HepG2 (cell line): Measurements from ENCODE around the gene PLPP3. TPM values are rescaled to one million over a fixed set of nuclear protein-coding genes. Genes with fewer than 3 reads are reported as not detected.

Experiments used
- GATA4 ChIP-seq: sonication (generic); IDR thresholded peaks from 2 replicates; pipeline ENCODE4 v1.6.1; 2016; ENCODE audit warnings: antibody characterized with exemption, low read depth, borderline replicate concordance
- KDM4B ChIP-seq: sonication (generic); formaldehyde crosslinking; IDR thresholded peaks from 2 replicates; pipeline ENCODE4 v1.4.0; 2020; ENCODE audit warnings: missing genetic modification reagents
- KLF11 ChIP-seq: IDR thresholded peaks from 2 replicates; pipeline ENCODE4 v1.6.1; 2016; ENCODE audit warnings: missing compliant biosample characterization
- MAFG ChIP-seq: sonication (generic); formaldehyde crosslinking; IDR thresholded peaks from 2 replicates; pipeline ENCODE4 v1.5.1; 2020; ENCODE audit warnings: mild to moderate bottlenecking, missing genetic modification reagents
- RAD21 ChIP-seq: fragments of 450-650 bp; formaldehyde crosslinking; IDR thresholded peaks from 2 replicates; pipeline ENCODE4 v1.5.0; 2020; ENCODE audit warnings: mild to moderate bottlenecking
- RBM39 ChIP-seq: fragments of 200-400 bp; formaldehyde crosslinking; IDR thresholded peaks from one replicate; pipeline ENCODE4 v1.6.1; 2018; ENCODE audit warnings: antibody characterized with exemption, mild to moderate bottlenecking, low read depth, low read length; ENCODE audit not compliant: poor library complexity, severe bottlenecking
- RFX5 ChIP-seq: IDR thresholded peaks from 2 replicates; pipeline ENCODE4 v1.6.1; 2011; ENCODE audit warnings: low read depth, low read length, improper control_type of control experiment
- RFXAP ChIP-seq: sonication (generic); formaldehyde crosslinking; IDR thresholded peaks from 2 replicates; pipeline ENCODE4 v1.4.0; 2020; ENCODE audit warnings: missing genetic modification reagents, borderline replicate concordance
- ZBTB46 ChIP-seq: sonication (generic); formaldehyde crosslinking; IDR thresholded peaks from 2 replicates; pipeline ENCODE4 v1.4.0; 2020; ENCODE audit warnings: mild to moderate bottlenecking, missing genetic modification reagents, borderline replicate concordance
- ZNF296 ChIP-seq: sonication (generic); formaldehyde crosslinking; conservative IDR thresholded peaks from 2 replicates; pipeline ENCODE4 v1.5.0; 2020; ENCODE audit warnings: mild to moderate bottlenecking, missing genetic modification reagents
- ZNF446 ChIP-seq: sonication (generic); formaldehyde crosslinking; IDR thresholded peaks from 2 replicates; pipeline ENCODE4 v1.5.0; 2020; ENCODE audit warnings: mild to moderate bottlenecking, missing genetic modification reagents
- ZNF569 ChIP-seq: sonication (generic); formaldehyde crosslinking; IDR thresholded peaks from 2 replicates; pipeline ENCODE4 v1.5.0; 2020; ENCODE audit warnings: mild to moderate bottlenecking, missing genetic modification reagents, moderate library complexity, borderline replicate concordance
- ZNF720 ChIP-seq: sonication (generic); formaldehyde crosslinking; IDR thresholded peaks from 2 replicates; pipeline ENCODE4 v1.4.0; 2020; ENCODE audit warnings: missing genetic modification reagents
- ZNF879 ChIP-seq: sonication (generic); formaldehyde crosslinking; IDR thresholded peaks from 2 replicates; pipeline ENCODE4 v1.8.1; 2023; ENCODE audit warnings: missing genetic modification reagents
- polyA plus RNA-seq, 8 experiments: library from polyadenylated mRNA; depleted of rRNA in 3 of 8; stranded (reverse) in 7 of 8; unstranded in 1 of 8; fragments of >200 nt; fragmentation: Illumina TruSeq in 4 of 8; extraction: Trizol in 4 of 8; gene quantifications; 2 replicates each; pipeline versions ENCODE4 v1.2.1 to v1.2.3, GENCODE V29; 2011 to 2016; ENCODE audit warnings: low read depth in 4 of 8, missing spikeins in 1 of 8, mixed read lengths in 1 of 8; ENCODE audit not compliant: insufficient read depth in 1 of 8
- total RNA-seq, 5 experiments: library from RNA; depleted of rRNA; stranded (reverse); fragments of >200 nt; fragmentation: Illumina TruSeq; extraction: Trizol; gene quantifications; 2 replicates each; pipeline ENCODE4 v1.2.3, GENCODE V29; 2016; ENCODE audit warnings: low read depth in 1 of 5
- TF ChIP-seq, protein P1 (sequence below): IDR thresholded peaks from 2 replicates; pipeline ENCODE4 v1.6.1; 2012; ENCODE audit warnings: inconsistent platforms
- TF ChIP-seq, protein P2 (sequence below): sonication (generic); formaldehyde crosslinking; IDR thresholded peaks from 2 replicates; pipeline ENCODE4 v1.4.0; 2020; ENCODE audit warnings: mild to moderate bottlenecking, low read depth, missing genetic modification reagents
- TF ChIP-seq, protein P3 (sequence below): sonication (generic); formaldehyde crosslinking; IDR thresholded peaks from 2 replicates; pipeline ENCODE4 v1.4.0; 2020; ENCODE audit warnings: missing genetic modification reagents, borderline replicate concordance
- TF ChIP-seq, protein P4 (sequence below): sonication (generic); formaldehyde crosslinking; IDR thresholded peaks from 2 replicates; pipeline ENCODE4 v1.8.0; 2022; ENCODE audit warnings: missing genetic modification reagents, mild to moderate bottlenecking, moderate library complexity, borderline replicate concordance
- TF ChIP-seq, protein P5 (sequence below): sonication (generic); formaldehyde crosslinking; IDR thresholded peaks from 2 replicates; pipeline ENCODE4 v1.4.0; 2020; ENCODE audit warnings: missing genetic modification reagents, borderline replicate concordance

The PLPP3 gene
- total and polyA plus RNA-seq, 2 of the 13 experiments (the other 11 are each of a cell fraction or from before 2014, with no cell fraction given), result 49.7 to 65.8 TPM

GRCh38 chr1:56494306-56494705 lies 85.1 kb downstream of the PLPP3 start (continued):
- TF ChIP-seq ZNF569 (CRISPR knock-in tag) (no peak), KLF11 (0 out of 2 replicates have a peak, but pooled peaks have one; percentile 73), ZBTB46 (CRISPR knock-in tag) (peak; percentile 37; the same call in 1 of the 2 replicates), RAD21 (CRISPR knock-in tag) (no peak; the same call in 1 of the 2 replicates), KDM4B (peak; percentile 82), ZNF446 (CRISPR knock-in tag) (no peak), ZNF296 (no peak), RFX5 (no peak), ZNF879 (CRISPR knock-in tag) (no peak), RFXAP (CRISPR knock-in tag) (peak; percentile 68; the same call in 1 of the 2 replicates), RBM39 (no peak), MAFG (CRISPR knock-in tag) (no peak), GATA4 (peak; percentile 99), ZNF720 (CRISPR knock-in tag) (no peak)
- TF ChIP-seq, protein P1, sequence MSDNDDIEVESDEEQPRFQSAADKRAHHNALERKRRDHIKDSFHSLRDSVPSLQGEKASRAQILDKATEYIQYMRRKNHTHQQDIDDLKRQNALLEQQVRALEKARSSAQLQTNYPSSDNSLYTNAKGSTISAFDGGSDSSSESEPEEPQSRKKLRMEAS, result peak; percentile 70
- TF ChIP-seq, protein P2, sequence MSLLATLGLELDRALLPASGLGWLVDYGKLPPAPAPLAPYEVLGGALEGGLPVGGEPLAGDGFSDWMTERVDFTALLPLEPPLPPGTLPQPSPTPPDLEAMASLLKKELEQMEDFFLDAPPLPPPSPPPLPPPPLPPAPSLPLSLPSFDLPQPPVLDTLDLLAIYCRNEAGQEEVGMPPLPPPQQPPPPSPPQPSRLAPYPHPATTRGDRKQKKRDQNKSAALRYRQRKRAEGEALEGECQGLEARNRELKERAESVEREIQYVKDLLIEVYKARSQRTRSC, result no peak
- TF ChIP-seq, protein P3, sequence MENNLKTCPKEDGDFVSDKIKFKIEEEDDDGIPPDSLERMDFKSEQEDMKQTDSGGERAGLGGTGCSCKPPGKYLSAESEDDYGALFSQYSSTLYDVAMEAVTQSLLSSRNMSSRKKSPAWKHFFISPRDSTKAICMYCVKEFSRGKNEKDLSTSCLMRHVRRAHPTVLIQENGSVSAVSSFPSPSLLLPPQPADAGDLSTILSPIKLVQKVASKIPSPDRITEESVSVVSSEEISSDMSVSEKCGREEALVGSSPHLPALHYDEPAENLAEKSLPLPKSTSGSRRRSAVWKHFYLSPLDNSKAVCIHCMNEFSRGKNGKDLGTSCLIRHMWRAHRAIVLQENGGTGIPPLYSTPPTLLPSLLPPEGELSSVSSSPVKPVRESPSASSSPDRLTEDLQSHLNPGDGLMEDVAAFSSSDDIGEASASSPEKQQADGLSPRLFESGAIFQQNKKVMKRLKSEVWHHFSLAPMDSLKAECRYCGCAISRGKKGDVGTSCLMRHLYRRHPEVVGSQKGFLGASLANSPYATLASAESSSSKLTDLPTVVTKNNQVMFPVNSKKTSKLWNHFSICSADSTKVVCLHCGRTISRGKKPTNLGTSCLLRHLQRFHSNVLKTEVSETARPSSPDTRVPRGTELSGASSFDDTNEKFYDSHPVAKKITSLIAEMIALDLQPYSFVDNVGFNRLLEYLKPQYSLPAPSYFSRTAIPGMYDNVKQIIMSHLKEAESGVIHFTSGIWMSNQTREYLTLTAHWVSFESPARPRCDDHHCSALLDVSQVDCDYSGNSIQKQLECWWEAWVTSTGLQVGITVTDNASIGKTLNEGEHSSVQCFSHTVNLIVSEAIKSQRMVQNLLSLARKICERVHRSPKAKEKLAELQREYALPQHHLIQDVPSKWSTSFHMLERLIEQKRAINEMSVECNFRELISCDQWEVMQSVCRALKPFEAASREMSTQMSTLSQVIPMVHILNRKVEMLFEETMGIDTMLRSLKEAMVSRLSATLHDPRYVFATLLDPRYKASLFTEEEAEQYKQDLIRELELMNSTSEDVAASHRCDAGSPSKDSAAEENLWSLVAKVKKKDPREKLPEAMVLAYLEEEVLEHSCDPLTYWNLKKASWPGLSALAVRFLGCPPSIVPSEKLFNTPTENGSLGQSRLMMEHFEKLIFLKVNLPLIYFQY (CRISPR knock-in tag), result peak; percentile 54; the same call in 1 of the 2 replicates
- TF ChIP-seq, protein P4, sequence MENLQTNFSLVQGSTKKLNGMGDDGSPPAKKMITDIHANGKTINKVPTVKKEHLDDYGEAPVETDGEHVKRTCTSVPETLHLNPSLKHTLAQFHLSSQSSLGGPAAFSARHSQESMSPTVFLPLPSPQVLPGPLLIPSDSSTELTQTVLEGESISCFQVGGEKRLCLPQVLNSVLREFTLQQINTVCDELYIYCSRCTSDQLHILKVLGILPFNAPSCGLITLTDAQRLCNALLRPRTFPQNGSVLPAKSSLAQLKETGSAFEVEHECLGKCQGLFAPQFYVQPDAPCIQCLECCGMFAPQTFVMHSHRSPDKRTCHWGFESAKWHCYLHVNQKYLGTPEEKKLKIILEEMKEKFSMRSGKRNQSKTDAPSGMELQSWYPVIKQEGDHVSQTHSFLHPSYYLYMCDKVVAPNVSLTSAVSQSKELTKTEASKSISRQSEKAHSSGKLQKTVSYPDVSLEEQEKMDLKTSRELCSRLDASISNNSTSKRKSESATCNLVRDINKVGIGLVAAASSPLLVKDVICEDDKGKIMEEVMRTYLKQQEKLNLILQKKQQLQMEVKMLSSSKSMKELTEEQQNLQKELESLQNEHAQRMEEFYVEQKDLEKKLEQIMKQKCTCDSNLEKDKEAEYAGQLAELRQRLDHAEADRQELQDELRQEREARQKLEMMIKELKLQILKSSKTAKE (CRISPR knock-in tag), result peak; percentile 76
- TF ChIP-seq, protein P5, sequence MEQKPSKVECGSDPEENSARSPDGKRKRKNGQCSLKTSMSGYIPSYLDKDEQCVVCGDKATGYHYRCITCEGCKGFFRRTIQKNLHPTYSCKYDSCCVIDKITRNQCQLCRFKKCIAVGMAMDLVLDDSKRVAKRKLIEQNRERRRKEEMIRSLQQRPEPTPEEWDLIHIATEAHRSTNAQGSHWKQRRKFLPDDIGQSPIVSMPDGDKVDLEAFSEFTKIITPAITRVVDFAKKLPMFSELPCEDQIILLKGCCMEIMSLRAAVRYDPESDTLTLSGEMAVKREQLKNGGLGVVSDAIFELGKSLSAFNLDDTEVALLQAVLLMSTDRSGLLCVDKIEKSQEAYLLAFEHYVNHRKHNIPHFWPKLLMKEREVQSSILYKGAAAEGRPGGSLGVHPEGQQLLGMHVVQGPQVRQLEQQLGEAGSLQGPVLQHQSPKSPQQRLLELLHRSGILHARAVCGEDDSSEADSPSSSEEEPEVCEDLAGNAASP (CRISPR knock-in tag), result peak; percentile 85
